GM12891 (cell line): Measurements from ENCODE around the gene DET1.

ENCODE experiments used
- PAX5 ChIP-seq: IDR thresholded peaks from 2 replicates; pipeline ENCODE4 v1.6.1; 2011; ENCODE audit warnings: low read length, moderate library complexity, mild to moderate bottlenecking; ENCODE audit not compliant: insufficient read depth, severe bottlenecking
- POLR2A ChIP-seq: IDR thresholded peaks from 2 replicates; pipeline ENCODE4 v1.6.1; 2011; ENCODE audit warnings: low read depth, low read length, control low read depth
- POLR2AphosphoS5 ChIP-seq: IDR thresholded peaks from 2 replicates; pipeline ENCODE4 v1.6.1; 2011; ENCODE audit warnings: low read depth, low read length, control low read depth
- POU2F2 ChIP-seq: IDR thresholded peaks from 2 replicates; pipeline ENCODE4 v1.6.1; 2011; ENCODE audit warnings: low read depth, mild to moderate bottlenecking, control low read depth, low read length, moderate library complexity
- SPI1 ChIP-seq: IDR thresholded peaks from 2 replicates; pipeline ENCODE4 v1.6.1; 2011; ENCODE audit warnings: low read depth, low read length, control low read depth
- TAF1 ChIP-seq: IDR thresholded peaks from 2 replicates; pipeline ENCODE4 v1.6.1; 2011; ENCODE audit warnings: low read depth, low read length, control low read depth

DNA sequence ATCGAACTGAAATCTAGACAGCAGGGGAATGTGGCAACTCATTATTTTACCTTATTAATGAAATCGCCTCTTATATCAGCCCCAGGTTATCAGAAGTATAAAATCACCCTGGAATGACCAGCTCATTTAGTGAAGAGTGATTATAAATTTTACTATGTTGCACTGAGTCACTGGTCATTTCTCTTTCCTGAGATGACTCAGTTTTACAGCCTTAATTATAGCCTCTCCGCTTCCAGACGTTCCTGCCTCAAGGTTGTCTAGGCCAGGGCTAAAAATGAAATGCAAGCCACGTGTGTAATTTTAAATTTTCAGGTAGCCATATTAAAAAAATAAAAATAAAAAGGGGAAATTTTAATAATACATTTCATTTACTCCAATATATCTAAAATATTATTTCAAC, 33.3 kb downstream of the DET1 start:
- no peak for TF ChIP-seq POU2F2
- TF ChIP-seq POLR2AphosphoS5: no peak
- no peak for TF ChIP-seq PAX5
- TF ChIP-seq POLR2A: no peak
- TF ChIP-seq TAF1: no peak
- no peak for TF ChIP-seq SPI1
